Activated CD4-positive, alpha-beta T cell treated with anti-CD3 and anti-CD28 coated beads, Interleukin-2, amount 10 ng/mL, durations not matched to agents 24 days and 14 days (primary cell): Measurements from ENCODE around the gene MSRB3. TPM values are rescaled to one million over a fixed set of nuclear protein-coding genes. Genes with fewer than 3 reads are reported as not detected.

Experiments
- DNase-seq: peaks from one replicate; pipeline ENCODE4 v3.0.0; 2022
- H3K27ac Mint-ChIP-seq: one replicate; pipeline ENCODE4 v1.8.0; 2022; ENCODE audit warnings: mild to moderate bottlenecking, mixed read lengths
- H3K27me3 Mint-ChIP-seq: one replicate; pipeline ENCODE4 v1.8.0; 2022; ENCODE audit warnings: mixed read lengths
- H3K36me3 Mint-ChIP-seq: one replicate; pipeline ENCODE4 v1.8.0; 2022; ENCODE audit warnings: low read depth, mild to moderate bottlenecking, mixed read lengths
- H3K4me1 Mint-ChIP-seq: one replicate; pipeline ENCODE4 v1.8.0; 2021; ENCODE audit warnings: mixed read lengths
- H3K4me3 Mint-ChIP-seq: one replicate; pipeline ENCODE4 v1.8.0; 2022; ENCODE audit warnings: mild to moderate bottlenecking, moderate library complexity, mixed read lengths
- H3K9me3 Mint-ChIP-seq: one replicate; pipeline ENCODE4 v1.8.0; 2021; ENCODE audit warnings: mixed read lengths
- intact Hi-C: fragments of 100-400 bp; cut with micrococcal nuclease; formaldehyde crosslinking; loops from one replicate; pipeline ENCODE4 v1.15.1; 2023
- total RNA-seq: library from RNA; stranded (reverse); gene quantifications from 2 replicates; pipeline ENCODE4 v1.2.3, GENCODE V29; 2022

MSRB3 gene
- total RNA-seq, 1 donor from 2014 or later: not detected

DNA sequence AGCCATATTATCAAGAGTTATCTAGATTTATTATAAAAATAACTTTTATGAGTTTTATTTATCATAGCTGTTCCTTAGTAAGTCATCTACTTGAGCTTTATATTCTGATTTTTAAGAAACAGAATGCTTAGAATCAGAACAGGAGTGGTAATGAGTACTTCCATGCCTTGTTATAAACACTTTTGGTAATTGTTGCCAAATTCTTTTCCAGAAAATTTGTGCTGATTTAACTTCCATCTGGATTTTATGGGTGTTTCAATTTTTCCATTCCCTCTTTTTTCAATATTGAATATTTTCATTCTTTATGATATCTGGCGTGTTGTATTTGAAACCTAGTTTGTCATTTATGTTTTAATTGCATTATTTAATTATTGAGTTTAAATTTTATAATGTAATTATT lies 131.2 kb downstream of the MSRB3 start:
- no peaks in the 10 kb centered on the region for H3K9me3 Mint-ChIP-seq

DNA sequence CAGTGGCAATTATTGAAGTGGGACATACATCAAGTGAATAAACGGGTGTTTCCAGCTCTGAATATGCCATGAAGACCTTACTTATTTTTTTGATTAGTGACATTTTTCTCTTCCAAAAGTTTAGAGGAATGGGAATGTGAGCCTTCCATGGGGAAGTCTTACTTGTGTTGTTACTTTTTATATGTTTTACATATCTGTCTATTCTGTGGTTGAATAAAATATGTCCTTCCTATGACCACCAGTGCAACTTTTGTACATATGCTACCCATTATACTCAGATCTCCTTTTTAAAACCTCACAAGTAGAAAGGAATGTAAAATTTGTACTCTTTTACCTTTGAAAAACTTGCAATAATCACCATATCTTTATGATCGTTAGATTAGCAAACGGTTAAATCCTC lies 132.7 kb downstream of the MSRB3 start:
- no peak overlapping the region for H3K4me3 Mint-ChIP-seq
- no peaks in the 10 kb centered on the region for H3K27me3 Mint-ChIP-seq
- DNase-seq: no peak
- H3K4me1 Mint-ChIP-seq: no peaks in the 10 kb centered on the region
- H3K9me3 Mint-ChIP-seq: no peaks in the 10 kb centered on the region
- H3K36me3 Mint-ChIP-seq: no peaks in the 10 kb centered on the region
- H3K27ac Mint-ChIP-seq: no peak overlapping the region
- intact Hi-C loops: no loop called here

More for the DNA sequence above, 131.2 kb downstream of the MSRB3 start:
- intact Hi-C loops: no loop called here
- DNase-seq: no peak
- no peak overlapping the region for H3K27ac Mint-ChIP-seq
- H3K4me1 Mint-ChIP-seq: no peaks in the 10 kb centered on the region
- H3K27me3 Mint-ChIP-seq: no peaks in the 10 kb centered on the region
- no peak overlapping the region for H3K4me3 Mint-ChIP-seq
- no peaks in the 10 kb centered on the region for H3K36me3 Mint-ChIP-seq

DNA sequence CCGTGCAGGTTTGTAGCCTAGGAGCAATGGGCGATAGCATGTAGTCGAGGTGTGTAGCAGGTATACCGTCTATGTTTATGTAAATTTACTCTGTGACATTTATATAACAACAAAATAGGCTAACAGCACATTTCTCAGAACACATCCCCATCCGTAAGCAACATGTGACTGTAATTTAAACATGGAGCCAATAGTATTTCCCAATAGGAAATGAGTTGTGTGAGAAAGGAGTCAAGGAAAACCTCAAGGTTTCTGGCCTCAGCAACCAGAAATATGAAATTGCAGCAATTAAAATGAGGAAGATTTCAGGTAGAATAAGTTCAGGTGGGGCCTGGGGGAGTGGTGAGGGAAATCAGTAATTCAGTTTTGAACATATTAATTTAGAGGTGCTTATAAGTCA lies 136.0 kb downstream of the MSRB3 start:
- no peak for DNase-seq
- no peaks in the 10 kb centered on the region for H3K9me3 Mint-ChIP-seq
- no peaks in the 10 kb centered on the region for H3K4me1 Mint-ChIP-seq
- H3K27ac Mint-ChIP-seq: no peak overlapping the region
- no peaks in the 10 kb centered on the region for H3K36me3 Mint-ChIP-seq
- H3K4me3 Mint-ChIP-seq: no peak overlapping the region
- H3K27me3 Mint-ChIP-seq: no peaks in the 10 kb centered on the region
- intact Hi-C loops: no loop called here

DNA sequence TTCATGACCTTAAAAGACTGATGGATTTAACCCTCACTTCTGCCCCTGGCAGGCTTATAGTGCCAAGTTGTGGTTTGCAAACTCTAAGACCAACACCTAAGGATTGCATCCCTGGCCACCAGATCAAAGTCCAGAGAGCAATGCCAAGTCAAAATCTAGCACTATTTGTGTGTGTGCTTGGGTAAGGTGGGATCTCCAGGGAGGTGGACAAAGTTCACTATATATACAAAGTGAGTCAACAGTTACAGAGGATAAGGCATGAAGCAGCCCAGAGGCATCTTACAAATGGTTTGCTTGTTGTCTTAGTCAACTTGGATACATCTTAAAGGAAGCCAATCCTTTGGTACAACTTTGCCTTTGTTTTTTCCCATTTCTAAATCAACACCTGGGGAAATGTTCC lies 137.3 kb downstream of the MSRB3 start:
- Mint-ChIP-seq H3K9me3 (no peaks in the 10 kb centered on the region), H3K4me1 (no peaks in the 10 kb centered on the region), H3K4me3 (no peak overlapping the region), H3K27me3 (no peaks in the 10 kb centered on the region), H3K36me3 (no peaks in the 10 kb centered on the region), H3K27ac (no peak overlapping the region)
- intact Hi-C loops: no loop called here
- DNase-seq: no peak

DNA sequence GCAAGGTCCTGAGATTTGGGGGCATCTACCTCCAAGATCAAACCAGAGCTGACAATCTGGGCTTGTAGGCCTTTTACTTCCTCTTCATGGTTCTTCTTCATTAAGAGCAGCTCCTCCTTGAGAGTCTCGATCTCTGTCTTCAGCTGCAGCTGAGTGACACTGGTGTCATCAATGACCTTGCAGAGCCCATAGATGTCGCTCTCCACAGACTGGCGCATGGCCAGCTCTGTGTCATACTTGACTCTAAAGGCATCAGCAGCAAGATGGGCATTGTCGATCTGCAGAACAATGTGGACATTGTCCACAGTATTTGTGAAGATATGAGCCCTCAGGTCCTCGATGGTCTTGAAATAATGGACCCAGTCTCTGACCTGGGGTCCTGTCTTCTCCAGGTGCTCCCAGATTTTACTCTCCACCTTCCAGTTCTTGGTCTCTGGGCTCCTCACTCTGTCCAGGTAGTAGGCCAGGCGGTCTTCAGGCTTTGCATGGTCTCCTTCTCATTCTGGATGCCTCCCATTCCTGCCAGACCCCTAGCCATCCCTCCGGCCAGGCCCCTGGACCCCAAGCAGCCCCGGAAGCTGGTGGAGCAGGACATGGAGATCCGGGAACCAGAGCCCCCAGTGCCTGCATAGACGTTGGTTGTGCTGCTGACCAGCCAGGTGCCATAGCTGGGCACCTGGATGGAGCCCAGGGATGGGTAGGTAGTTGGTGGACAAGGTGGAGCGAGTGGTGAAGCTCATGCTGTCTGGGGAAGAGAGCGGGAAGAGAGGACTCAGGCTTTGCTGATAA lies 141.0 kb downstream of the MSRB3 start:
- no peak for DNase-seq
- Mint-ChIP-seq H3K27me3 (no peaks in the 10 kb centered on the region), H3K4me3 (no peak overlapping the region), H3K4me1 (no peaks in the 10 kb centered on the region), H3K36me3 (no peaks in the 10 kb centered on the region), H3K27ac (no peak overlapping the region), H3K9me3 (peaks cover 7% of the 10 kb centered on the region)
- intact Hi-C loops: no loop called here

DNA sequence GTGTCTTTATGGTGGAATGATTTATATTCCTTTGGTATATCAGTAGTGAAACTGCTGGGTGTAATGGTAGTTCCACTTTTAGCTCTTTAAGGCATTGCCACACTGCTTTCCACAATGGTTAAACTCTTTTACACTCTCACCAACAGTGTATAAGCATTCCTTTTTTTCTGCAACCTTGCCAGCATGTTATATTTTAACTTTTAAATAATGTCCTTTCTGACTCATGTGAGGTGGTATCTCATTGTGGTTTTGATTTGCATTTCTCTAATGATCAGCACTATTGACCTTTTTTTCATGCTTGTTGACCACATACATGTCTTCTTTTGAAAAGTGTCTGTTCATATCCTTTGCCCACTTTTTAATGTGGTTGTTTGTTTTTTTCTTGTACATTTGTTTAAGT lies 142.5 kb downstream of the MSRB3 start:
- H3K9me3 Mint-ChIP-seq: peaks cover 7% of the 10 kb centered on the region
- no peaks in the 10 kb centered on the region for H3K36me3 Mint-ChIP-seq
- no peaks in the 10 kb centered on the region for H3K27me3 Mint-ChIP-seq
- no peak overlapping the region for H3K4me3 Mint-ChIP-seq
- H3K27ac Mint-ChIP-seq: no peak overlapping the region
- no peak for DNase-seq
- intact Hi-C loops: no loop called here
- H3K4me1 Mint-ChIP-seq: no peaks in the 10 kb centered on the region

DNA sequence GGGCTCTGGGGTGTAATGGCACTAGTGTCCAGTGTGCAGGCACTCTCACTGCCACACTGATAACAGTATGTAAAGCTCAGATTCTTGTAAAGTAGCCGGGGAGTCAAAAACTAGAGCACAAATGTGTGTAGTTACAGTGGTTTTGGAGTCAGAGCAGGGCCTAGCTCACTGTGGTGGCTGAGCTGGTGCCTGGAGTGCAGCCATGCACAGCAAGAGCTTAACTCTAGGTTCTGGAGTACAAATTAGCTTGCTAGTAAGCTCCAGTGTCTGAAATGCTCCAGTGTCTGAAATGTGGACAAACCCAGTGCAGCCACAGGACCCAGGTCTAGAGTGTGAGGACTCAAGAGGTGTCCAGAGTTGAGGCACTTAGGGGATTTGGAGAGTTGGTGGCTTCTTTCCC lies 149.2 kb downstream of the MSRB3 start:
- H3K27ac Mint-ChIP-seq: no peak overlapping the region
- intact Hi-C loops: no loop called here
- H3K4me1 Mint-ChIP-seq: no peaks in the 10 kb centered on the region
- H3K27me3 Mint-ChIP-seq: no peaks in the 10 kb centered on the region
- no peak overlapping the region for H3K4me3 Mint-ChIP-seq
- no peak for DNase-seq
- no peaks in the 10 kb centered on the region for H3K9me3 Mint-ChIP-seq
- no peaks in the 10 kb centered on the region for H3K36me3 Mint-ChIP-seq

DNA sequence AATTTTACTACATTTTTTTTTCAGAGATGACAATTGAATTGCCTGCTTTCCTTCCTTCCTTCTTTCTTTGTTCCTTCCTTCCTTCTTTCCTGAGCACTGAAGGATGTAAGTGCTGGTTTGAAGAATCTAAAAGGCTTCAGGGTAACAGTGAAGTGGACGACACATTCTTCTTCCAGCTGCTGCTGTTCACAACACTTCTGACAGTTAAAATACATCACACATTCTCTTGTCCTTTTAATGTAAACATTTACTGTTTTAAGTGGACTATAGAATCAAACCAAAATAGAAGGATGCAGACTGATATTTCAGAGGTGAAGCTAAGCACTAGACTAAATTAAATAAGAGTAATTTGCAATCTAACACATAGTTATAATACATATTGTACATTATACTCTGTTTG lies 151.5 kb downstream of the MSRB3 start:
- no peaks in the 10 kb centered on the region for H3K4me1 Mint-ChIP-seq
- no peaks in the 10 kb centered on the region for H3K9me3 Mint-ChIP-seq
- no peaks in the 10 kb centered on the region for H3K27me3 Mint-ChIP-seq
- no peak overlapping the region for H3K27ac Mint-ChIP-seq
- H3K4me3 Mint-ChIP-seq: no peak overlapping the region
- intact Hi-C loops: no loop called here
- no peak for DNase-seq
- no peaks in the 10 kb centered on the region for H3K36me3 Mint-ChIP-seq

DNA sequence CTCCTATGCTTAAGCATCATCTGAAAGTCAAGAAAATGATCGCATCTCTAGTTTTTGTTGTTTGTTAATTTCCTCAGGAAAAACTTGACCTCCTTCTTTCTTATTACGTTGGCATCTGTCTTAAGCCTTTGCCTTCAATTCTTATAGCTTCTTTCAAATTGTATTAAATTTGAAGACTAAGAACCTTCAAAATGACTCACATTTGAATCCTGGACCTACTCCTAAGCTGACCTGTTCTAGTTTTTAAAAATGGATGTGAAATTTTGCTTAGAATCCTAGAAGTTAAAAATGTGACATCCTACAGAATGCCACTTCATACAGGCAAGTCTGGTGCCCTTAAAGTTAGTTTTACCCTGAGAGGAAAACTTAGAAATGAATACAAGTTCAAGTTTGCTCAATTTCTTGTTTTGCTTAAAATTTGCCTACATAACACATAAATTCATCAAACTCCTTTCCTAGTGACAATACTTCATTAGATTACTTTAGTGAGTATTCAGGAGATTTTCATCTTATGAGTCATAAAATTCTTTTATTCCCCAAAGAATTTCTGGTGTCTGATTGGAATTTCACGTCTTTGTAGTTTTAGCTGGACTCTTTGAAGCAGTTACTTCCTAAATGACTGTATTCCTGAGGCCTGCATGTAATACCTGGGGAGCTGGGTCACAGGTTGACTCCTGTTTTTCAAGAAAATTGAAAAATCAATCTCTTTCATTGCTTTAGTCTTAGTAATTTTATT lies 152.3 kb downstream of the MSRB3 start:
- no peaks in the 10 kb centered on the region for H3K36me3 Mint-ChIP-seq
- no peak for DNase-seq
- no peaks in the 10 kb centered on the region for H3K27me3 Mint-ChIP-seq
- H3K27ac Mint-ChIP-seq: no peak overlapping the region
- no peaks in the 10 kb centered on the region for H3K4me1 Mint-ChIP-seq
- no peak overlapping the region for H3K4me3 Mint-ChIP-seq
- no peaks in the 10 kb centered on the region for H3K9me3 Mint-ChIP-seq
- intact Hi-C loops: no loop called here

DNA sequence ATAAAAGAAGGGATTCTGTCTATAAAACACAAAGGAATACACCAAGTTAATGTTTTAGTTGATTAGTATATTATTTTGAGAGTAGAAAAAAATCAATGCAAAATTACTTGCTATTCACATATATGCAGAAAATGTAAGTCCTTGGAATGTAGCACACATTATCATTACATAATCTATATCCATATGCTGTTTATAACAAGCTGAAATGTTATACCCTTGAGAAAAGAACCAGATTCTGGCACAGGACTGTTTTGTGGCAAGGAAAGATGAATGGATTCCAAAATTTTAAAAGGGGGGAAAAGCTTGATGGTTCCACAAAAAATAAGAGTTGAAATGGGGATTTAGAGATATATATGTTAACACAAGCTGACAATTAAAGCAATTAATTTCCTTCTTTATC lies 153.6 kb downstream of the MSRB3 start:
- intact Hi-C loops: no loop called here
- Mint-ChIP-seq H3K9me3 (no peaks in the 10 kb centered on the region), H3K4me3 (no peak overlapping the region), H3K36me3 (no peaks in the 10 kb centered on the region), H3K27ac (no peak overlapping the region), H3K4me1 (no peaks in the 10 kb centered on the region), H3K27me3 (no peaks in the 10 kb centered on the region)
- DNase-seq: no peak

DNA sequence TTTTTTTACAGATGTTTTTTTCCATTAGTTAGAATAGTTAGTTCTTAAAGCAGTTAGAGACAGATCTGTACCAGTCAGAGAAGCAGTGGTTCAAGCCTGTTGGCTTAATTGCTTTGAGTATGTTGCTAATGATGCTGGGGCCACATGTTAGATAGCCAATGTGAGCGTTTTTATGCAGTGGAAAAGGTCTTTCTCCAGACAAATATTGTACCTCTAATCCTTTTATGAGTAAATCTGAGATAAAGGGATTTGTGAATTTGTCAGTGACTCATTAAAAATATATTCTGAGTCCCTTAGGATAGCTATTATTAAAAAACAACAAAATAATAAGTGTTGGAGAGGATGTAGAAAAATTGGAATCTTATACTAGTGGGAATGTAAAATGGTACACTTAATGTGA lies 154.2 kb downstream of the MSRB3 start:
- Mint-ChIP-seq H3K4me3 (no peak overlapping the region), H3K9me3 (no peaks in the 10 kb centered on the region), H3K27me3 (no peaks in the 10 kb centered on the region), H3K36me3 (no peaks in the 10 kb centered on the region), H3K27ac (no peak overlapping the region), H3K4me1 (no peaks in the 10 kb centered on the region)
- DNase-seq: no peak
- intact Hi-C loops: no loop called here

DNA sequence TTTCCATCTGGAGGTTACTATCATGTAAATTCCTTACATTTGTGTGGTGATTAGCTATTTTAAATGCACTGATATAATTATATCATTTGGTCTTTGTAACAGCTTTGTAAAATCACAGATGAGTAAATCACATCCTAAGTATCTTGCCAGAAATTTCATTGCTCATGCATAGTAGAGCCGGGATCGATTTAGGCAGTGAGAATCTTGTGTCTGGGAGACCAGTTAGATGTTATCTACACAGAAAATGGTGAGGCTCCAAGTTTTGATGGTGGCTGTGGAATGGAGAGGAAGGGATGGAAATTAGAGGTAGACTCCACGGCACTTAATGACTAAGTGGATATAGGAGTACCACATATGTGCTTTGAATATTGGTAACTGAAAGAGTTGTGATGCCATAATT lies 156.3 kb downstream of the MSRB3 start:
- Mint-ChIP-seq H3K4me3 (no peak overlapping the region), H3K27me3 (no peaks in the 10 kb centered on the region)

DNA sequence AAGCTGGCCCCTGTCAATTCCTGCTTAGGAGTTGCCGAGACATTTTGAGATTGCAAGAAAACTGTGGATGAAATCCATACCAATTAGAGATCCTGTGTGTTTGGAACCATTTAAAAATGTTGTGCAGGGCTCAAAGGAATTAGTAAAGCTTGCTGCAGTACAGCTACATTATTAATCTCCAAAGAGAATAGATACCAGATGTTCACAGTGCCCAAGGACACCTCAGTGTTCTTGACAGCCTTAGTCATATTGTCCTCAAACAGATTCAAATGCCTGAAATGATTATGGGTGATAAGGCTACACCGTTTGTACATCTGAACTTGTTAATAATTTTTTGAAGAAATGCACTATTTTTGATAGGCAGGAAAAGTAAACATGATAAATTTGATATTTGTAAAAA lies 164.6 kb downstream of the MSRB3 start:
- no peak overlapping the region for H3K27ac Mint-ChIP-seq
- no peaks in the 10 kb centered on the region for H3K9me3 Mint-ChIP-seq
- H3K4me3 Mint-ChIP-seq: no peak overlapping the region
- intact Hi-C loops: no loop called here
- no peak for DNase-seq
- no peaks in the 10 kb centered on the region for H3K4me1 Mint-ChIP-seq
- H3K36me3 Mint-ChIP-seq: no peaks in the 10 kb centered on the region
- H3K27me3 Mint-ChIP-seq: no peaks in the 10 kb centered on the region

More for the DNA sequence above, 156.3 kb downstream of the MSRB3 start:
- Mint-ChIP-seq H3K4me1 (no peaks in the 10 kb centered on the region), H3K9me3 (no peaks in the 10 kb centered on the region), H3K36me3 (no peaks in the 10 kb centered on the region), H3K27ac (no peak overlapping the region)
- DNase-seq: no peak
- intact Hi-C loops: no loop called here

DNA sequence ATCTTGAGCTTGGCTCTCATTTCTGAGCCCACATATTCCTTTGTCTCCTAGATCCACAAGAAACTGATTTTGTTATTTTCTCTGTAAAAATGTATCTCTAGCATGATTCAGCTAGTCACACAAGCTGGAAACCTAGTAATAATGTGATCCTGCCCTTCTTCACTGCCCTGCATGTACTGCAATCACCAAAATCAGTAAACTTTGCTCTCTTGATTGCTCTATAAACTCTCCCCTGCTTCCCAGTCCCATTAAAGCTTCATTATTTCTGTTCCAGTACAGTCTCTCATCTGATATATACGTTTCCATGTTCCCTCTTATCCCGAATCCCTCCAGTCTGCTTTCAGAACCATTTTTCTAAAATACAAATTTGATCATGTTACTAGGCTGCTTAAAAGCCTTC lies 166.5 kb downstream of the MSRB3 start:
- Mint-ChIP-seq H3K4me3 (no peak overlapping the region), H3K27me3 (no peaks in the 10 kb centered on the region), H3K27ac (no peak overlapping the region), H3K4me1 (no peaks in the 10 kb centered on the region), H3K36me3 (no peaks in the 10 kb centered on the region), H3K9me3 (no peaks in the 10 kb centered on the region)
- intact Hi-C loops: no loop called here
- DNase-seq: no peak

DNA sequence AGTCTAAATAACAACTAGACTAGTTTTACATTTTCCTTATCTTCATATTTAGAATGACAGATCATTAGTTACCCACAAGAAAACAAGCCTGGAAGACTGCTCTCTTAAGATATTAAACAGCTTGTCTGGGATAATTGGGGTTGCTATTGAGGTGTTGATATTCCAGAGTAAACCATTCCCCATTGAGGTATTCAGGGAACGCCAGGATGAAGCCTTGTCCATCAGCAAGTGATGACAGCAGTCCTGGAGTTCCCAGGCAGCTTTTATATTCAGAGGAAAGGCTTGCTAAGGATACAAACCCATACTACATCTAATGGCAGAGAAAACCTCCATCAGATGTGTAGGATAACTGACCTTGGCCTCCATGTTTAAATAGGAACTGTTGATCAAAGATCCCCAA lies 168.4 kb downstream of the MSRB3 start:
- Mint-ChIP-seq H3K27me3 (no peaks in the 10 kb centered on the region), H3K9me3 (no peaks in the 10 kb centered on the region), H3K27ac (no peak overlapping the region), H3K36me3 (no peaks in the 10 kb centered on the region), H3K4me1 (no peaks in the 10 kb centered on the region), H3K4me3 (no peak overlapping the region)
- intact Hi-C loops: no loop called here
- DNase-seq: no peak
